HG02870 (cell line): ENCODE data around the gene WAC.
A peak's percentile ranks its signal among the peaks of the same experiment; 100 is the strongest.

Source experiments
- ATAC-seq: cut with Tn5 transposase; IDR thresholded peaks from one replicate; pipeline ENCODE4 v1.9.1; 2021; ENCODE audit warnings: mild to moderate bottlenecking, moderate library complexity; ENCODE audit not compliant: unreplicated experiment

Gene WAC

DNA sequence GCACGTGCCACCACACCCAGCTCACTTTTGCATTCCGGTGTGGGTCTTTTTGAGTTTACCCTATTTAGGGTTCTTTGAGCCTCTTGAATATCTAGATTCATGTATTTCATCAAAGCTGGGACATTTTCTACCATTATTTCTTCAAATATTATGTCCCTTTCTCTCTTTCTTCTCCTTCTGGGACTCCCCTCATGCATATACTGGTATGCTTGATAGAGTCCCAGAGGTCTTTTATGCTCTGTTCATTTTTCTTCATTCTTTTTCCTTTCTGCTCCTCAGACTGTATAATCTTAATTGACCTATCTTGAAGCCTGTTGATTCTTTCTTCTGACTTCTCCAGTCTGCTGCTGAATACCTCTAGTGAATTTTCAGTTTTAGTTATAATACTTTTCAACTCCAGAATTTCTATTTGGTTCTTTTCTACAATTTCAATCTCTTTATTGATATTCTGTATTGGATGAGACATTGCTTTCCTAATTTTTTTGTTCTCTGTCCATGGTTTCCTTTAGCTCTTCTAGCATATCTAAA is 9.1 kb upstream of the WAC start:
- ATAC-seq = no peak

- ATAC-seq = no peak
Measured at GRCh38 chr10:28530751-28531150, 2.2 kb upstream of the WAC start.

DNA sequence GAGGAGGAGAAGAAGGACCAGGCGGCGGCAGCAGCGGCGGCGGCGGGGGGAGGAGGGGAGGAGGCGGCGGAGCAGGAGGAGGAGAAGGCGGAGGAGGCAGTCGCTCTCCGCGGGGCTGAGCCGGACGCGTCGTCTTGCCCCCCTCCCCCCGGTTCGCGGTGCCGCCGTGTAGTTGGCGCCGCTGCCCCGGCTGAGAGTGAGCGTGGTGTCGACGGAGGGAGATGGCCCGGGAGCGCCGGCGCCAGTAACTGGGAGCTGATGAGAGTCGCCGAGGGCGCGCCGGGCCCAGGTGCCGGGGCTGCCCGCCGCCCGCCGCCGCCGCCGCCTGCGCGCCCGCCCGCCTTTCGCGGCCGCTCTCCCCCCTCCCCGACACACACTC is 257 bp downstream of the WAC start:
- ATAC-seq = no peak

DNA sequence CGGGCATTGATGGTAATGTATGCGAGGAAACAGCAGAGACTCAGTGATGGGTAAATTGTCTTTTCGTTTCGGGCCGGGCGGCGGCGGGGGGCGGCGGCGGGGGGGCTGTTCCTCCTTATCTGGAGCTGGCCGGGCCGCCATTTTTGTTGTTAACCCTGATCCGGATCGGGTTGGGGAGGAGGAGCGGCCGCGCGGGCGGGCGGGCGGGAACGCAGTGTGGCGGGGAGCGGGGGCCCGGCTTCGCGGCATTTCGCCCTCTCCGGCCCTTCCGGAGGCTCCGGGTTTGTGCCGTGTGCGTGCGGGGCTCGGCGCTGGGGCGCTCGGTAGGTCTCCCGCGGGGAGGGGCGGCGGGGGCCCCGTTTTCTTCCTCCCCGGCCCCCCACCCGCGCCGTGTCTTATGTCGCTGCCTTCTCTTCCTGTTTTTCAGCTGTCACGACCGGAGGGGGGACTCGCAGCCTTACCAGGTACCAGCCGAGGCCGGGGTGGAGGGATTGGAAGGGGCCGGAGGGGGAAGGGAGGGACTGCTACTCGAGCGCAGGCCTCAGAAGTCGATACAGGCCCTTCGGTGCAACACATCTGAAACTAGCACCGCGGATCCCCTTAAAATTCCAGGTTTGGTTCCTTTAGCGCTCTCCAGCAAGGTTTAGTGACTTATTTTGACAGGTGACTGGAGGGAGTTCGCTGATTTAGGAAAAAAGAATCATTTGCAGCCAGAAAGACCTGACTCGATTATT is 820 bp downstream of the WAC start:
- ATAC-seq = no peak

DNA sequence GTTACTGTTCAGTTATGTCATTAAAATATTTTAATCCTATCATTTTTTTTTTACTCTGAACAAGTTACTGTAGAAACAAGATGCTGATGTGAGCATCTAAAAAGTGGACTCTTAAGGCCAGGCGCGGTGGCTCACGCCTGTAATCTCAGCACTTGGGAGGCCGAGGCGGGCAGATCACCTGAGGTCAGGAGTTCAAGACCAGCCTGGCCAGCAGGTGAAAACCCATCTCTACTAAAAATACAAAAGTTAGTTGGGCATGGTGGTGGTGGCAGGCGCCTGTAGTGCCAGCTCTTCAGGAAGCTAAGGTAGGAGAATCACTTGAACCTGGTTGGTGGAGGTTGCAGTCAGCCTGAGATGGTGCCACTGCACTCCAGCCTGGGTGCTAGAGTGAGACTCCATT is 2.9 kb downstream of the WAC start:
- ATAC-seq = no peak

GRCh38 chr10:28538595-28538994 is 5.7 kb downstream of the WAC start:
- ATAC-seq = no peak

DNA sequence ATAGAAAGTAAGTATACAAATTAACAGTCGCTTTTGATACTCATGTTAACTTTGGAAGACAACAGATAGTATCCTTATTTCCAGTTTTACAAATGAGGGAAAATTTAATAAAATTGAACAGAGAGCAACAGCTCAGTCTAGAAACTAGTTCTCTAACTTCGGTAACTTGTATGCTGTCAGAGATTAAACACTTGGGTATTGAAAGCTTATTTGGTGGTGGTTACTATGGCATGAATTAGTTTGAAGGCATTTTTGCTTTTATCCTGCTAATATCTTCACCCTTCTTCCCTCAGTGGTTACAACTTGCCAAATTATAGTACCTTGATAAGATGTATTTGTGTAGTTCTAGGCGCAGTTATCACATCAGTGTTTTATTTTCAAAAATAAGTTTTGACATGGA is 7.2 kb downstream of the WAC start:
- ATAC-seq = no peak

- ATAC-seq = no peak
Measured at GRCh38 chr10:28541717-28542365, 8.9 kb downstream of the WAC start.

DNA sequence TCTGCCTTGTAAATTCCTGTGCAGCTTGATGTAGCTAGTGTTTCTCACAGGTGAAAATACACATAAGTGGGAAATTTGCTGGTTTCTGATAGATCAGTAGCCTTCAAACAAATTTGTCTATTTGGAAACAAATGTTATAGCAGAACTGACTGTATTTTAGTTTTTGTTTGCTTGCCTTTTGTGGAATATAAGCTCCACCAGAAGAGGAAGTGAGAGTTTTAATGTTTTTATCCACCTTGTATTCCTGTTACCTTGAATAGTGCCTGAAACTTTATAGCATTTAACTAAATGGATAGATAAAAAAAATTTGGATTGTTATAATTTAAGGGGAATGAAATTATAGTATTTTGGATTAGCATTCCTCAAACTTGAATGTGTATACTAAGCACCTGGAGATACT is 9.8 kb downstream of the WAC start:
- ATAC-seq = no peak

GRCh38 chr10:28544058-28544457 is 11.1 kb downstream of the WAC start:
- no peak for ATAC-seq

- peak; percentile 85 for ATAC-seq
Measured at GRCh38 chr10:28545967-28546644, 13.2 kb downstream of the WAC start.

DNA sequence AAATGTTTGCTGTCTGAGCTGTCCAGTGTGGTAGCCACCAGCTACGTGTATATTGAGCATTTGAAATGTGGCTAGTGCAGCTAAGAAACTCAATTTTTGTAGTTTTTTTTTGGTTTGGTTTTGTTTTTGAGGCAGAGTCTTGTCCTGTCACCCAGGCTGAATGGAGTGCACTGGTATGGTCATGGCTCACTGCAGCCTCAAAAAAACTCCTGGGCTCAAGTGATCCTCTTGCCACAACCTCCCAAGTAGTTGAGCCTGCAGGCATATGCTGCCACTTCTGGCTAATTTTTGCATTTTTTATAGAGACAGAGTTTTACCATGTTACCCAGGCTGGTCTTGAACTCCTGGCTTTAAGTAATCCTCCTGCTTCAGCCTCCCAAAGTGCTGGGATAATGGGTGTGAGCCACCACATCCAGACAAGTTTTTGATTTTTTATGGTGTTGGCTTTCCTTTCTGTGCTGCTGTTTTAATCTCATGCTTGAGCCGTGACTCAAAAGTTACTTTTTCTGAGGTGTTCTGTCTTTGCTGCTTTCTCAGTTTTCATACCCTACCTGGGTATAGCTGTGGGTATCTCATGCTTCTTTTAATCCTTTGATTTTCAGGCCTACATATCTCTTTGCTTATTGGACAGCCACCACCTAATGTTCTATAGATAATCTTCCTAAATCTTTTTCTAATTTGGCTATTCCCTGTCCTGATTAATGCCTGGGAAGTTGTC is 16.0 kb downstream of the WAC start:
- no peak for ATAC-seq

DNA sequence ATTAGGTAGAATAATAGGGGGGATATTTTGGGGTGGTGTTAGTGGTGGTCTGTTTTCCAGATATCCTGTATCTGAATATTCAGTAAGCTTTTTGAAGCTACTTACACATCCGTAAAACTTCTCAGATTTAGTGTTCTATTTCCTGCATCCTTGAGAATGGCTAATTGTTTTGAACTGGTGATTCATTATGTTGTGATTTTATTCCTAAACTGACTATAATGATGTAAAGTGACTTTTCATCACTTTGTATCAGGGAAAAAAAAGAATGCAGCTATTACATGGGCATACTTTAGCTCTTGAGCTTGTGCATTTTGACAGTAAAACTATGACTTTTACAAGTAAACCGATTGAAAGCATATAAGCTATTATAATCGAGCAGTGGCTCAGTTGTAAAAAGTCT is 18.2 kb downstream of the WAC start:
- ATAC-seq = no peak

DNA sequence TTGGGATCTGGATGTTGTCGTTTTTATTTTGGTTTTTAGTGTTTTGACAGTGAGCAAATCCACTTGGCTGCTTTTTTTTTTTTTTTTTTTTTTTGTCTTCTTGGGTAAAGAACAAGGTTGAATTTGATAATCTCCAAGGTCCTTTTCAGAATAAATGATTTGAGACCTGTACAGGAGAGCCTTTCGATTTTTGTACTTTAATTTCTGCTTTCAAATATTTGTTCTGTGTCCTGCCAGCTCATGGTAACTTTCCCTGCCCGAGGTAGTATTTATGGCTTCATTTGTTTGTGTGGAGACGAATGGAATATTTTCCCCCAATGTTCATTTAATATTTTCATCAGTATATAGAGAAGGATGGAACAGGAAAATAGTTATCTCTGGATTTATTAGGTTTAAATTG is 19.9 kb downstream of the WAC start:
- ATAC-seq = no peak

DNA sequence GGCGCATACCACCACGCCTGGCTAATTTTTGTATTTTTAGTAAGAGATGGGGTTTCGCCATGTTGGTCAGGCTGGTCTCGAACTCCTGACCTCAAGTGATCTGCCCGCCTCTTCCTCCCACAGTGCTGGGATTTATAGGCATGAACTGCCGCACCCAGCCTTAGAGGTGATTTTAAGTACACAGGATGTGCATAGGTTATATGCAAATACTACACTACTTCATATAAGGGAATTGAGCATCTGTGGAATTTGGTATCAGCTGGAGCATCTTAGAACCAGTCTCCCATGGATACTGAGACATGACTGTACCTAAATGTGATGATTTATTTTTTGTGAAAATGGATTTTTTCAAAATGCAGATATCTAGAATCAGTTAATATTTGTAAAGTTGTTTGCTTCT is 21.1 kb downstream of the WAC start:
- no peak for ATAC-seq

DNA sequence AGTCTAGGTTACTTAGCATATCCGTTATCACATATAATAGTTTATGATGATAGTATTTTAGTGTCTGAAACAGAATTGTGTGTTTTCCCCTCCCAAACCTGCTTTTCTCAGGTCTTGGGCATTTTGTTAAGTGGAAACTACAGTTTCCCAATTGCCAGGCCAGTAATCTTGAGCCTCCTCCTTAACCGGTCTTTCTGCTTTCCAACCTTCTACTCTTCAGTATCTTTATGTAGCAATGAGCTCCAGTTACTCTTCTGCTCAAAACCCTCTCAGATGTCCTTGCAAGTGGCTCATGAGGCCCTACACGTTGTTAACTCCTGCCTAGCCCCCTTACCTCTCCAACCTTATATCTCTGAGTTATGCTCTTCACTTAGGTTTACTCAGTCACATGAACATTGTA is 22.0 kb downstream of the WAC start:
- no peak for ATAC-seq

DNA sequence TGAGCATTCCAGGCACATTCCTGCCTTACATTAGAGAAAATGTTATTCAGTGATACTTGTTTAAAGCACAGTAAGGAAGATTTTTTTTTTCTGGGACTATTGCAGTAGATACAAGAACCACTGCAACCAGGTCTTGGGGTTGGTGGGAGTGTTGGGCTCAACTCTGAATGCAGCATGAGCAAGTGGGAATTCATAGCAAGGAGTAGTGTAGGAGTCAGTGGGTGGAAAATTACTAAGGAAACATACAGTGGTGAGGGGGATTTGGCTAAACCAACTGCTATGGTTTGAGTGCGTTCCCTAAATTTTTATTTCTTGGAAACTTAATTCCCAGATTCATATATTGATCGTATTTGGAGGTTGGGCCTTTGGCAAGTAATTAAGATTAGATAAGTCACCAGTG is 22.4 kb downstream of the WAC start:
- no peak for ATAC-seq

DNA sequence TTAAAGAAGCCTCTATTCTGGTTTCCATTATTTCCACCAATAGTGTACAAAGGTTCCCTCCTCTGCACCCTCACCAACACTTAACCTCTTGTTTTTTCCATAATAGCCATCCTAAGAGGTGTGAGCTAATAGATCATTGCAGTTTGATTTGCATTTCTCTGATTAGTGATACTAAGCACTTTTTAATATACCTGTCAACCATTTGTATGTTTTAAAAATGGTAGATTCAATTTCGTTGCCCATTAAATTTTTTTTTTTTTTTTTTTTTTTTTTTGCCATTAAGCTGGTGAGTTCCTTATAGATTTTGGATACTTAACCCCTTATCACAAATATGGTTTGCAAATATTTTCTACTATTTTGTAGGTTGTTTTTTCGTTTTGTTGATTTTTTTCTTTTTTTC is 23.2 kb downstream of the WAC start:
- no peak for ATAC-seq

GRCh38 chr10:28558186-28558585 is 25.3 kb downstream of the WAC start:
- no peak for ATAC-seq

DNA sequence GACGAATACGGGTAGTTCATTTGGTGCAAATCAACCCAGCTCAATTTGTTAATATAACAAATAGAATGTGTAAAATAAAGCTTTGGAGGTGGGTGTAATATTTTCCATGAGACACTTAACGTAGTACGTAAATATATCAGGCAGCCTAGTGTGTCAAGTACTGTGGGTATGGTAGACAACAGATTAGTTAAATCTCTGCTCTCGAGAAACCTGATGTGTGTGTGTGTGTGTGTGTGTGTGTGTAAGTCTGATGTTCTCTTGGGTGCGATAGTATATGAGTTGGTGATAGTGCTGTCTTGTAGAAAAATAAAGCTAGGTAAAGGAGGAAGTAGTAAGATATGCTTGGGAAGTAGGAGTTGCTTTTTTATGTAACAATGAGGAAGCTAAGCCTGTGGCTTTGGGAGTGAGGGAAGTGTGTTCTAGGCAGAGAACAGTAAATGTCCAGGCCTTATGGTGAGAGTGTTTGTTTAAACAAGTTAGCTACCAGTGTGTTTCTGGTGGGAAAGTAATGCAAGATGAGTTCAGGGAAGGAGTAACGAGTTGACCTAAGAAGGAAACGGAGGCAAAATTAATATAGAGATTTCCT is 26.1 kb downstream of the WAC start:
- ATAC-seq = no peak

DNA sequence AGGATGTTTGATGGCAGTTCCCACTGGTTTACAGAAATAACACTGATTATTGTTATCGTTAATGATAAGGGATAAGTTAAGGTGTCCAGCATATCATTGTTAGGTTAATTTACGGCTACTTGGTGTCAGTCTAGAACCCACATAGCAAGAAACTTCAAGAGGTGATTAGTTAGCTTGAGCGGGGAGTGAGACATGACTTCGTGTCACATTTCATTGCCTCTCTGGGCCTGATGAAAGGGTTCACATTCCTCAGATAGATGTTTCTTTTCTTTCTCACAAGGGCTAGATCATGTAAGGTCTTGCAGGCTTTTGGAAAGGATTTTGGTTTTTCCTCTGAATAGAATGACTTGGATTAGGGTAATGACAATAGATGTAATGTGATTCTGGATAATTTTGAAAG is 26.7 kb downstream of the WAC start:
- ATAC-seq = no peak
